Measurements from ENCODE around the gene GNLY.

Gene GNLY

GRCh38 chr2:85694052-85695025, at the start of gene GNLY:
Gene GNLY (plus strand): TSS chr2:85694358. CDS start chr2:85694419, 61 bp downstream.
- intact Hi-C loops (cut with DNase I; ENCODE audit: low total_unique reads): no loop called here
- H3K4me3 ChIP-seq: no peak within 1 kb of the TSS
- TF ChIP-seq, protein P1, sequence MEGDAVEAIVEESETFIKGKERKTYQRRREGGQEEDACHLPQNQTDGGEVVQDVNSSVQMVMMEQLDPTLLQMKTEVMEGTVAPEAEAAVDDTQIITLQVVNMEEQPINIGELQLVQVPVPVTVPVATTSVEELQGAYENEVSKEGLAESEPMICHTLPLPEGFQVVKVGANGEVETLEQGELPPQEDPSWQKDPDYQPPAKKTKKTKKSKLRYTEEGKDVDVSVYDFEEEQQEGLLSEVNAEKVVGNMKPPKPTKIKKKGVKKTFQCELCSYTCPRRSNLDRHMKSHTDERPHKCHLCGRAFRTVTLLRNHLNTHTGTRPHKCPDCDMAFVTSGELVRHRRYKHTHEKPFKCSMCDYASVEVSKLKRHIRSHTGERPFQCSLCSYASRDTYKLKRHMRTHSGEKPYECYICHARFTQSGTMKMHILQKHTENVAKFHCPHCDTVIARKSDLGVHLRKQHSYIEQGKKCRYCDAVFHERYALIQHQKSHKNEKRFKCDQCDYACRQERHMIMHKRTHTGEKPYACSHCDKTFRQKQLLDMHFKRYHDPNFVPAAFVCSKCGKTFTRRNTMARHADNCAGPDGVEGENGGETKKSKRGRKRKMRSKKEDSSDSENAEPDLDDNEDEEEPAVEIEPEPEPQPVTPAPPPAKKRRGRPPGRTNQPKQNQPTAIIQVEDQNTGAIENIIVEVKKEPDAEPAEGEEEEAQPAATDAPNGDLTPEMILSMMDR (IDR thresholded peaks at IDR 0.05): no peak
- H3K9me3 ChIP-seq: no peaks in the 10 kb centered on the region
- H3K27me3 ChIP-seq: peaks cover 0 to 16% of the 10 kb centered on the region in 2 donors
- H3K36me3 ChIP-seq: no peaks in the 10 kb centered on the region
- peak in 1 of 2 donors; percentile 55 for DNase-seq
- H3K27ac ChIP-seq: no peak within 1 kb of the TSS
- no peaks in the 10 kb centered on the region for H3K4me1 ChIP-seq

DNA sequence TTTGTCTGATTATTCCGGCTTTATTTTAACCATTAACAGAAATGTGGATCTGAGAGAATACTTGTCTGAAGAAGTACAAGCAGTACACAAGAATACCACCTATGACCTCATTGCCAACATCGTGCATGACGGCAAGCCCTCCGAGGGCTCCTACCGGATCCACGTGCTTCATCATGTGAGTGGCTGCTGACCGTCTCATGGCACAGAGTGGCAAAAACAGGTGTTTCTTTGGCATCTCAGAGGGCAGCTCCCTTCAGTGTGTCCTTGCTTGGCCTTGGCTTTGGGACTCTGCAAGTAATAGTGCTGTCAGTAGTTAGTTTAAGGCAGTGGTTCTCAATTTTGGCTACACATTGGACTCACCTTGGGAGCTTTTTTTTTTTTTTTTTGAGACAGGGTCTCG, 49.2 kb upstream of the GNLY start:
- Histone ChIP-seq H3K36me3 (peaks cover 89 to 100% (median 96%) of the 10 kb centered on the region in 3 donors), H3K9me3 (no peaks in the 10 kb centered on the region), H3K4me3 (no peak overlapping the region), H3K27me3 (no peaks in the 10 kb centered on the region), H3K4me1 (peaks cover 0 to 17% (median 3%) of the 10 kb centered on the region in 4 donors), H3K27ac (no peak overlapping the region)
- DNase-seq: no peak
- TF ChIP-seq, protein P1 (IDR thresholded peaks at IDR 0.05): no peak
- intact Hi-C loops (cut with DNase I; ENCODE audit: low total_unique reads): loop anchor here (10.0 kb wide), 1 partner anchor 170 kb away; no protein-coding TSS in a partner anchor

- H3K27me3 ChIP-seq: no peaks in the 10 kb centered on the region
- no peaks in the 10 kb centered on the region for H3K9me3 ChIP-seq
- TF ChIP-seq, protein P1 (IDR thresholded peaks at IDR 0.05): no peak
- peaks cover 0 to 24% (median 3%) of the 10 kb centered on the region in 4 donors for H3K4me1 ChIP-seq
- no peak overlapping the region for H3K27ac ChIP-seq
- H3K4me3 ChIP-seq: no peak overlapping the region
- peaks cover 81 to 98% (median 97%) of the 10 kb centered on the region in 3 donors for H3K36me3 ChIP-seq
- no peak for DNase-seq
- intact Hi-C loops (cut with DNase I; ENCODE audit: low total_unique reads): loop anchor here (10.0 kb wide), 1 partner anchor 169 kb away; no protein-coding TSS in a partner anchor
Observed at GRCh38 chr2:85646166-85646565, 48.0 kb upstream of the GNLY start.

GRCh38 chr2:85647823-85648526, 46.2 kb upstream of the GNLY start:
- Histone ChIP-seq H3K27me3 (no peaks in the 10 kb centered on the region), H3K4me1 (peaks cover 0 to 24% (median 3%) of the 10 kb centered on the region in 4 donors), H3K9me3 (no peaks in the 10 kb centered on the region), H3K4me3 (no peak overlapping the region), H3K36me3 (peaks cover 66 to 97% (median 89%) of the 10 kb centered on the region in 3 donors), H3K27ac (peak overlapping the region; percentile 28 to 46)
- intact Hi-C loops (cut with DNase I; ENCODE audit: low total_unique reads): loop anchor here (10.0 kb wide), 1 partner anchor 167 kb away; no protein-coding TSS in a partner anchor
- DNase-seq: no peak
- TF ChIP-seq, protein P1 (IDR thresholded peaks at IDR 0.05): no peak

DNA sequence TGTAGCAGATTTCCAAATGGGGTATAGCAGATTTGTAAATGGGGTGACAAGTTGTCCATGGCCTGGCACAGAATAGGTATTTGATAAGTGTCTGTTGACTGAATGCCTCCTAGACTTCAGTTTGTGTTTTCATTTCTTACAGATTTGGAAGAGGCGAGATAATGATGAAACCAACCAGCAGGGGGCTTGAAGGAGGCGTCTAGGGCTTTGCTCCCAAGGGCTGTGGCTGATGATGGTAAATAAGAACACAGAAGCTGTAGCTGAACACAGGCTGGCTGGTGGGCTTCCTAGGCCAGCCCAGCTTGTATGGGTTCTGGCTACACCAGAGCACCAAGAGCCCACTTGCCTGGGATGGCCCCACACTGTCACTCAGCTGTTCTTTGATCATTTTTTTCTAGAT, 45.5 kb upstream of the GNLY start:
- intact Hi-C loops (cut with DNase I; ENCODE audit: low total_unique reads): loop anchor here (10.0 kb wide), 1 partner anchor 166 kb away; no protein-coding TSS in a partner anchor
- Histone ChIP-seq H3K27me3 (no peaks in the 10 kb centered on the region), H3K9me3 (no peaks in the 10 kb centered on the region), H3K36me3 (peaks cover 60 to 97% (median 89%) of the 10 kb centered on the region in 3 donors), H3K4me1 (peaks cover 0 to 24% (median 3%) of the 10 kb centered on the region in 4 donors), H3K27ac (peak overlapping the region; percentile 28 to 46), H3K4me3 (no peak overlapping the region)
- no peak for DNase-seq
- TF ChIP-seq, protein P1 (IDR thresholded peaks at IDR 0.05): peak; percentile 14 to 21
